ENCODE results near the gene MAP1B.

GRCh38 chr5:72123764-72124376, 16.6 kb downstream of the MAP1B start:
- TF ChIP-seq ZNF408 (CRISPR knock-in tag; IDR thresholded peaks at IDR 0.05; ENCODE audit: low read depth) (no peak), POLR2A (conservative IDR thresholded peaks at IDR 0.05) (no peak), TARDBP (IDR thresholded peaks at IDR 0.05) (no peak), SP1 (CRISPR knock-in tag; IDR thresholded peaks at IDR 0.05) (no peak), ERF (CRISPR knock-in tag; IDR thresholded peaks at IDR 0.05) (no peak), EP300 (IDR thresholded peaks at IDR 0.05; ENCODE audit: low read length) (no peak), CREB3 (tag; conservative IDR thresholded peaks at IDR 0.05; ENCODE audit: low read depth) (no peak), STAT5A (IDR thresholded peaks at IDR 0.05; ENCODE audit: borderline replicate concordance, low read length) (no peak)
- TF ChIP-seq, protein P1, sequence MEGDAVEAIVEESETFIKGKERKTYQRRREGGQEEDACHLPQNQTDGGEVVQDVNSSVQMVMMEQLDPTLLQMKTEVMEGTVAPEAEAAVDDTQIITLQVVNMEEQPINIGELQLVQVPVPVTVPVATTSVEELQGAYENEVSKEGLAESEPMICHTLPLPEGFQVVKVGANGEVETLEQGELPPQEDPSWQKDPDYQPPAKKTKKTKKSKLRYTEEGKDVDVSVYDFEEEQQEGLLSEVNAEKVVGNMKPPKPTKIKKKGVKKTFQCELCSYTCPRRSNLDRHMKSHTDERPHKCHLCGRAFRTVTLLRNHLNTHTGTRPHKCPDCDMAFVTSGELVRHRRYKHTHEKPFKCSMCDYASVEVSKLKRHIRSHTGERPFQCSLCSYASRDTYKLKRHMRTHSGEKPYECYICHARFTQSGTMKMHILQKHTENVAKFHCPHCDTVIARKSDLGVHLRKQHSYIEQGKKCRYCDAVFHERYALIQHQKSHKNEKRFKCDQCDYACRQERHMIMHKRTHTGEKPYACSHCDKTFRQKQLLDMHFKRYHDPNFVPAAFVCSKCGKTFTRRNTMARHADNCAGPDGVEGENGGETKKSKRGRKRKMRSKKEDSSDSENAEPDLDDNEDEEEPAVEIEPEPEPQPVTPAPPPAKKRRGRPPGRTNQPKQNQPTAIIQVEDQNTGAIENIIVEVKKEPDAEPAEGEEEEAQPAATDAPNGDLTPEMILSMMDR (IDR thresholded peaks at IDR 0.05 in 2 of 3, conservative IDR thresholded peaks at IDR 0.05 in 1 of 3; ENCODE audit: insufficient read depth in 2 of 3, low read depth in 1 of 3, low read length in 3 of 3), result no peak

Data from K562 (cell line).